Iris pigment epithelial cell (primary cell): ENCODE results near the gene ERI3.

ENCODE experiments used
- DNase-seq: peaks from one replicate; pipeline ENCODE4 v3.0.0-alpha.2; 2011; ENCODE audit warnings: low read depth

Gene ERI3

GRCh38 chr1:44351289-44351688 is 3.8 kb downstream of the ERI3 start:
- DNase-seq: no peak

DNA sequence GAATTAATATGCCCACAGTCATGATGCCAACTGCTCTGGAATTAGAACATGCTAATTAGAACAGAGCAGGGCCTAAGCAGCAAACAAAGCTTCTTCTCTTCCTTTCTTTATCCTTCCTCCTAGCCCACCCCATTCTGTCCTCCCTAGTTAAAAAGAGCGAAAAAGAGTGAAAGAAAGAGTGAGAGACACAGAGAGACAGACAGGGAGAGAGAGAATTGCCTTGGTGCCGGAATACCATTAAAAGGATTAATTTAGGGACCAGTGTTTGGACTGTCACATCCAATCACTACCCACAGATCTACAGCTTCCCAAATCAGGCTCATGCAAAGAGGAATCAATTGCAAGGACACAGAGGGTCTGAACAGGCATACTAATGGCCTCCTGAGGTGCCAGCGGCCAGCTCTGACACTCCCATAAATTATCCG is 7.0 kb downstream of the ERI3 start:
- no peak for DNase-seq

GRCh38 chr1:44347280-44347679 is 7.8 kb downstream of the ERI3 start:
- no peak for DNase-seq

DNA sequence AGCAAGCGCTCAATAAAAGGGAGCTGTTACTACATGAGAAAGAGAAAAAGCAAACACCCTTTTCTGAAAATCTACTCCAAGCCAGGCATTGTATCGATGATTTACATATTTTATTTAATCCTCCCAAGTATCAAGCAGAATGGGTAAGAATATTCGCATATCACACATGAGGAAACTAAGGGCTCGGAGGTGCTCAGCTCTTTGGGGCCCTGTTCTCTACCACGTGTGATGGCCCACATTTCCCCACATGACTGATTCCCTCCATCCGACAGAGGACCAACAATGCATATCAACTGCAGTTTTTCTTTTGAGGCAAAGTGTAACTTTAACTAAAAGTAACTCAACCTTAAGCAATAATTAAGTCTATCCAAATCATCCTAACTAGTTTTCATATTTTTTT is 8.2 kb downstream of the ERI3 start:
- DNase-seq: no peak

- no peak for DNase-seq
Observed at GRCh38 chr1:44346184-44346583, 8.9 kb downstream of the ERI3 start.

GRCh38 chr1:44345187-44345775 is 9.8 kb downstream of the ERI3 start:
- DNase-seq: no peak

DNA sequence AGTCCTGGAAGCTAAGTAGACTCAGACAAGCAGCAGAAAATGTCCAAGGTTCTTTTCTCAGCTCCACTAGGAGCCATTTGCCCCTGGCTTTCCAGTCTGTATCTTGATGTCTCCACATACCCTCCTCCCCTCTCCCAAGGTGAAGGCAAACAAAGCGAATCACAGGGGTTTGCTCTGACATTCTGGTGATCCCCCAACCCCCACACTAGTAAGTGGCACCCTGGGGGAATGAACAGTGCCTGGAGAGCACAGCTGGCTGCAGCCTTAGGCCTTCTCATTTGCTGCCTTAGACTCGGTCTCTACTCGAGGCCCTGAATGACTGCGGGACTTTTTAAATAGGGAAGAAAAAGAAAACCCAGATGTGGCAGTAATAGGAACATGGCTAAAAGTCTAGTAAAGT is 15.3 kb downstream of the ERI3 start:
- no peak for DNase-seq

- DNase-seq: no peak
Observed at GRCh38 chr1:44338136-44338535, 16.9 kb downstream of the ERI3 start.

- no peak for DNase-seq
Observed at GRCh38 chr1:44336668-44337067, 18.4 kb downstream of the ERI3 start.

DNA sequence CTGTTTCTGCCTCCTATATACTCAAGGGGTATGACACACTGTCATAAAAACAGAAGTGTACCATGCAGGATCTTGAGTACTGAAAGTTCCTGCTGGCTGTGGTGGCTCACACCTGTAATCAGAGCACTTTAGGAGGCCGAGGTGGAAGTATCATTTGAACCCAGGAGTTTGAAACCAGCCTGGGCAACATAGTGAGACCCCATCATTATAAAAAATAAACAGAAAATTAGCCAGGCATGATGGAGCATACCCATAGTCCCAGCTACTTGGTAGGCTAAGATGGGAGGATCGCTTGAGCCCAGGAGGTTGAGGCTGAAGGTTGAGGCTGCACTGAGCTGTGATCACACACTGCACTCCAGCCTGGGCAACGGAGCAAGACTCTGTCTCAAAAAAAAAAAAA is 20.1 kb downstream of the ERI3 start:
- DNase-seq: no peak

DNA sequence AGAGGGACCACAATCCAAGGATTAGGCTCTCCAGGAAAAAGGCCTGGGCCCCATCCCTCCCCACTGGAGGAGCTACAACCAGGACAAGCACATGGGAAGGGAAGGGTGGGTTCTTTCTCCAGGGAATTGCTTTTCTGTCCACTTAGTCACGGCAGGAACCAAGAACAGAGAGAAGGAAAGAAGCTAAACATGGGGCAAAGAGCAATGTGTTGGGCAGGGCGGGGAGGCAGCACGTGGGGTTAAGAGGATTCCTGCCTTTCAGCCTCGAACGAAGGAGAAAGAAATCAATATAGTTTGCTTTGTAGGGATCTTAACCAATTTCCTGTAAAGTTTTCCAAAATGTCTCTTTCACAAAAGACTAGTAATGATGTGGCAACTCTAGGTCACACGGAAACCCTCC is 21.7 kb downstream of the ERI3 start:
- DNase-seq: no peak

DNA sequence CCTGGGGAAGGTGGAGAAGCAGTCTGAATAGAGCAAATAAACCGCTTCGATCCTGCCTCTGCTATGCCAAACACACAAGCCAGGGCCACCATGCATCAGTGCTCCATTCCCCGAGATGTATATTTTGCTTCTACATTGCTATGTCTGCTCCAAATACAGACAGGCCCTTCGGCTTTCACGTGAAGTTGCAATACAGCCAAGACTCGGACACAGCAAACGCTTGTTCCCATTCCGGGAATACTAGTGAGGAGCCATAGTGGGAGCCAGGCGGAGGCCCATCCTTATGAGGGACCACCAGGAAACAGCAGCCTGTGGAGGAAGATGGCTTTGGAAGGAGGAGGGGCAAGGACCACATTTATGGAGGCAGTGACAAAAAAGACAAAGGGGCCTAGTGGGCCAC is 22.6 kb downstream of the ERI3 start:
- no peak for DNase-seq

DNA sequence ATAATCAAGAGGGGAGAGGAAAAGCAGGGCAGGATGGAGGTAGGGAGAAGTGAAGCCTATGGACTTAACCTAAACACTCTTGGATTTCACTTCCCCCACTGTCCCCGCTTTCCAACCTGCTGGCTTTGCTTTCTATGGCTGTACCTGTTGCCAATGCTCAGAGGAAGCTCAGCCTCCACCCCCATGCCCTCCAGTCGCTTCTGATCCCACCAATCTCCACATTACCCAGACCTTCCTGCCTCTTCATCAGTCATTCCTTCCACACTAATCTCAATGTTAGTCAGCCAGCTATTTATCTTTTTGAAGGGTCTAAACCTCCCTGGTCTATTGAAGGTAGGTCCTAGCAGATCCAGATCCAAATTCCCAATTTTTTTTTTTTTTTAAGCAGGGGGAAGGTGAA is 24.1 kb downstream of the ERI3 start:
- no peak for DNase-seq

- peak; percentile 20 for DNase-seq
Observed at GRCh38 chr1:44328671-44329416, 26.2 kb downstream of the ERI3 start.

GRCh38 chr1:44327679-44328491 is 27.2 kb downstream of the ERI3 start:
- DNase-seq: peak; percentile 100

- no peak for DNase-seq
Observed at GRCh38 chr1:44326821-44327465, 28.1 kb downstream of the ERI3 start.

DNA sequence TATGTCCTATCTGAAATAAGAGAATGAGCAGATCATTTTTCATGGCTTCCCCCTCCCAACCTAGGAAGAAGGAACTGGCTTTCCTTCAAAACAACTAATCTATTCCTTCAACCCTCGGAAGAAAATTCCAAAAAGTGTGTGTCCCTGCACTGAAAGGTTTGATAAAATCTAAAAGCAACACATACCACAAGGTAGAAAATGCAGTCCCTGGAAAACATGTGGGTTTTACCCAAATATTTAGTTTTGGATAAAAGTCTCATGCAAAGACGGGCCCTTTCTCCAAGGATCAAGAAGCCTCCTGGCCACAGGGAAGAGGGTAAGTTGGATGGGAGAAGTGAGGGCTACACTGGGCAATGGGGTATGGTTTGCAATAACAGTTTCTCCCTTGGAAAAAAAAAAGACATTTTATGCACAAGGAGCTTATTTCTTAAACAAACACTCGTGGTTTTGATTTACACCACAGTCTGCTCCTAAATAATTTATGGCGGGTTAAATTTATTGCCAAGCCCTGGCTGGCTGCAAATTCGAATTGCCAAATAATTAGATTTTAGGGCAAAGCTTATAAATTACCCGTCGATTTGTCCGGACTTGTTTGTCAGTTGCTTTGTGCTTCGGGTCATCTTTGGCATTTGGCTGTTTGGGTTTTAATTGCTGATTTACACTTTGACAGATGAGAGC is 28.9 kb downstream of the ERI3 start:
- no peak for DNase-seq

- no peak for DNase-seq
Observed at GRCh38 chr1:44323947-44324346, 31.1 kb downstream of the ERI3 start.

DNA sequence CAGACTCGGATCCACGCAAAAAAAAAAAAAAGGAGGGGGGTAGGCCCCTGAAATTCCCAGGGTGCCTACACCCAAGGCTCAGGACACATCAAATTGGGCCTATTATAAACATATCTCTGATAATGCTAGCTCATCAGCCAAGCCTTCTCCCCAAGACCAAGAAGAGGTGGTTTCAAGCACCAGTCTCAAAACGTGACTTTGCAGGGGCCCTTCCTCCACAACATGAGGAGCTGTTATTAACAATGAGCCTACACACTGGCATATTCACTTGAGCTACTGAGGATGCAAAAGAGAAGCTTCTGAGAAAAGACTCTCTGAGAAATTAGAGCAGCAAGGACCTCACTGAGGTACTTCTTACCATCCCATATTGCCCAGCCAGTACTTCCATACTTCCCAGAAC is 32.7 kb downstream of the ERI3 start:
- DNase-seq: no peak

DNA sequence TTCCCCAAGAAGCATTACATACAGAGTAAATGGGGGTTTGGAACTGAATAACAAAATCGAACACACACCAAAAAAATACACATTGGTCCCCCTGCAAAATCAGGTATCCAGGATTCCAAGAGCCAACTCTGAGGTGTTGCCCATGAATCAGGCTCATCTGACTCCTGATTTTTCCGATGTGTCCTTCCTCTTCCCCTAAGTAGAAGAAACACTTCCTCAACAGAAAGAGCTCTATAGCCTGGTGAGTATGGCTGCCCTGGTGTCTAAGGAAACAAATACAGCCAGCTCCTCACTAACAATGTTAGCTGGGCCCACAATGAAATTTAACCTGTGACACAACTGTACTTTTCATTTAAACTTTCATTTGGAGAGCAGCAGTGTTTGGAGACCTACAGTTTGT is 33.6 kb downstream of the ERI3 start:
- DNase-seq: no peak

- DNase-seq: peak; percentile 31
Observed at GRCh38 chr1:44318097-44319088, 36.7 kb downstream of the ERI3 start.
